Esophagus muscularis mucosa (tissue), 4 donors: ENCODE results near the gene SLA2.

Experiments used
- EP300 ChIP-seq: sonication (generic); formaldehyde crosslinking; IDR thresholded peaks from one replicate; pipeline ENCODE4 v1.6.1; 2017; ENCODE audit warnings: antibody characterized with exemption
- POLR2A ChIP-seq: fragments of 450-650 bp; IDR thresholded peaks from one replicate; pipeline ENCODE4 v1.6.1; 2017; ENCODE audit warnings: antibody characterized with exemption, moderate library complexity, mild to moderate bottlenecking, low read depth
- POLR2AphosphoS5 ChIP-seq, 2 donors: sonication (generic); formaldehyde crosslinking; IDR thresholded peaks; one replicate each; pipeline ENCODE4 v1.6.1; 2017; ENCODE audit warnings: antibody characterized with exemption in 2 of 2
- TF ChIP-seq, protein P1 (sequence below), 3 experiments: fragments of 200-600 bp in 2 of 3; fragments of 450-650 bp in 1 of 3; sonication (generic) in 2 of 3; IDR thresholded peaks; one replicate each; pipeline ENCODE4 v1.5.1; 2017 to 2019; ENCODE audit warnings: antibody characterized with exemption in 3 of 3, mild to moderate bottlenecking in 2 of 3, moderate library complexity in 1 of 3

DNA sequence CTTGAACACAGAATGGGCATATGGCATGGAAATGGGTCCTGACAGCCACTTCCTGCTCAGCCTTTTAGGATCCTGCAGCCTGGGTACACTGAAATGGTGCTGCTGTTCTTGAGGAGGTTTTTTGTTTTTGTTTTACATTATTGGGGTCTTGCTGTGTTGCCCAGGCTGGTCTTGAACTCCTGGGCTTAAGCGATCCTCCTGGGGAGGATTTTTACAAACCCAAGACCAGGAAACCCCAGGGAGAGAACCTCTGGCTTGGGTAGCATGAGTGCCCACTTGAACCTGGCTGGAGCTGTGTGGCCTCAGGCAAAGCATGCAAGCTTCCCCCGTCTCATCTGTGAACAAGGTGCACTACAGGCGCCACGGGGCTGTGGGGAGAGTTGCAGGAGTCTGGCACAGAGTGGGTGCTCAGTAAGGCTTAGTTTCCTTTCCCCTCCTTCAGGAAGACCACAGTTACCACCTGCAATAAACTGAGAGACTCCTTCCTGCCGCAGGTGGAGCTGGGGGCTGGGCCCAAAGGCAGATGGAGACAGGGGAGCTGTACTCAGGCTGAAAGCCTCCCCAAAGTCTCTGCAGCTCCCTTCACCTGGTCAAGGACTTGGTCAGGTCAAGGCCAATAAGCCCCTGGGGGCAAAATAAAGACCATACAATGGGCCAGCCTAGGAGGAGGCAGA is 1.8 kb downstream of the SLA2 start:
- TF ChIP-seq, protein P1, sequence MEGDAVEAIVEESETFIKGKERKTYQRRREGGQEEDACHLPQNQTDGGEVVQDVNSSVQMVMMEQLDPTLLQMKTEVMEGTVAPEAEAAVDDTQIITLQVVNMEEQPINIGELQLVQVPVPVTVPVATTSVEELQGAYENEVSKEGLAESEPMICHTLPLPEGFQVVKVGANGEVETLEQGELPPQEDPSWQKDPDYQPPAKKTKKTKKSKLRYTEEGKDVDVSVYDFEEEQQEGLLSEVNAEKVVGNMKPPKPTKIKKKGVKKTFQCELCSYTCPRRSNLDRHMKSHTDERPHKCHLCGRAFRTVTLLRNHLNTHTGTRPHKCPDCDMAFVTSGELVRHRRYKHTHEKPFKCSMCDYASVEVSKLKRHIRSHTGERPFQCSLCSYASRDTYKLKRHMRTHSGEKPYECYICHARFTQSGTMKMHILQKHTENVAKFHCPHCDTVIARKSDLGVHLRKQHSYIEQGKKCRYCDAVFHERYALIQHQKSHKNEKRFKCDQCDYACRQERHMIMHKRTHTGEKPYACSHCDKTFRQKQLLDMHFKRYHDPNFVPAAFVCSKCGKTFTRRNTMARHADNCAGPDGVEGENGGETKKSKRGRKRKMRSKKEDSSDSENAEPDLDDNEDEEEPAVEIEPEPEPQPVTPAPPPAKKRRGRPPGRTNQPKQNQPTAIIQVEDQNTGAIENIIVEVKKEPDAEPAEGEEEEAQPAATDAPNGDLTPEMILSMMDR (IDR thresholded peaks at IDR 0.05): no peak
- no peak for TF ChIP-seq POLR2A
- no peak for TF ChIP-seq EP300
- TF ChIP-seq POLR2AphosphoS5 (IDR thresholded peaks at IDR 0.05): no peak
